DMS114 treated with DMSO at 0.1 percent for 48 hours (cell line): ENCODE results near the gene PLAGL2.

Experiments used
- DNase-seq: peaks from one replicate; lab custom pipeline; 2025; ENCODE audit not compliant: unreplicated experiment; lab: John Stamatoyannopoulos, UW

PLAGL2 gene

DNA sequence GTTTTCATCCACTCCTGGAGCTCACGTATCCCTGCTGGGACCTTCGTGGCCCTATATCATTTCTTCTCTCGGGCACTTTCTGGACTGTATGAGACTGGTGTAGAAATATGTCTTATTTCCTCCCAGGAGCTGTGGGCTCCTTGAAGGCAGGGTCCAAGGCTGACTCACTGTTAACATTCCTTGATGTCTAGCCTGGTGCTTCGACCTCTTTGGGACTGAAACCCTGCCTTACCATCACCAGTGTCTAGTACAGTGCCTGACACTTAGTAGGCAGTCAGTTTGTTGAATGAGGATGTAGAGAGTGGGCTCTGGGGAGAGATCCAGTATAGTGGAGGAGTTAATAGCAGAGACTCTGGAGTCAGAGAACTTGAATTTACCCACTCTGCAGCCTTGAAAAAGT is 23.7 kb upstream of the PLAGL2 start:
- DNase-seq: no peak

GRCh38 chr20:32230707-32231106 is 23.2 kb upstream of the PLAGL2 start:
- DNase-seq: no peak

GRCh38 chr20:32229251-32229747 is 21.8 kb upstream of the PLAGL2 start:
- DNase-seq: no peak

GRCh38 chr20:32227744-32228688 is 20.5 kb upstream of the PLAGL2 start:
- DNase-seq: no peak

GRCh38 chr20:32227306-32227705 is 19.8 kb upstream of the PLAGL2 start:
- no peak for DNase-seq

GRCh38 chr20:32226391-32226790 is 18.8 kb upstream of the PLAGL2 start:
- no peak for DNase-seq

DNA sequence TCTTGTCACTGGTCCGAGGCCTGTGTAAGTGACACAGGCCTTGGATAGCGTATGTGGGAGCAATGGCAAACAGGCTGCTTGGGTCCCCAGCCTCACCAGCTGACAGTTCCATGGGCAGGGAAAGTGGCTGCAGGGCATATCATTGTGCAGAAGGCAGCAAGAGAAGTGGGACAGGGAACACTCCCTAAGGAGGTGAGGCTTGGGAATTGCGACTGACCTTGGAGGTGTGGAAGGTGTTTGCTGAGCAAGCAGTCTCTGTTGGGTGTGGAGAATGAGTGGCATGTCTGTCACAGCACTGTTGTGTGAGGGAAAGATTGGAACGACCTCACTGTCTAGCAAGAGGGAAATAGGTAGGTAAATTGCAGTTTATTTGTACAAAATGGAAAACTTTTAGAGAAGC is 16.9 kb upstream of the PLAGL2 start:
- DNase-seq: no peak

DNA sequence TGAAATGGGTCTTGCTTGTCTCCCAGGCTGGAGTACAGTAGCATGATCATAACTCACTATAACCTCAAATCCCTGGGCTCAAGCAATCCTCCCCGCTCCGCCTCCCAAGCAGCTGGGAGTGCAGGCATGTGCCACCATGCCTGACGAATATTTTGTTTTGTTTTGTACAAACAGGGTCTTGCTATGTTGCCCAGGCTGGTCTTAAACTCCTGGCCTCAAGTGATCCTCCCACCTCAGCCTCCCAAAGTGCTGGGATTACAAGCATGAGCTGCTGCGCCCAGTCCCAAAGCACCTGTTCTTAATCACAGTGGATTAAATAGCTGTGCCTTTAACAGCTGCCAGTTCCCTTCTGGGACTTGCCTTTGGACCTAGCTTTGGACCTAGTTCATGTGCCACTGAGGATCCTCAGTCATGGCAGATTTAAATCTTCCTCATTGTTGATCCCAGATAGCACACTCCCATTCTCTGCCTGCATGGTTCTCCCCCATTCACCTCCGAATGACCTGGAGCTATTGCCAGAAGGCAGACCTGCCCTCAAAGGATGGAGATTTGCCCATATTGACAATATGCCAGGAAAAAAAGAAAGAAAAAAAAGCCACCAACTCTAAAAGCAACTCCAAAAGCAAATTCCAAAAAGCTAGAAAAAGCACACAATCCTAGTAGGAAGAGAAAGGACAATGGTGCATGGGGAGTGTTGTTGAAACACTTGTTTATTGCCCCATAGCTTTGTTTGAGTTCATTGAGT is 10.8 kb upstream of the PLAGL2 start:
- no peak for DNase-seq

DNA sequence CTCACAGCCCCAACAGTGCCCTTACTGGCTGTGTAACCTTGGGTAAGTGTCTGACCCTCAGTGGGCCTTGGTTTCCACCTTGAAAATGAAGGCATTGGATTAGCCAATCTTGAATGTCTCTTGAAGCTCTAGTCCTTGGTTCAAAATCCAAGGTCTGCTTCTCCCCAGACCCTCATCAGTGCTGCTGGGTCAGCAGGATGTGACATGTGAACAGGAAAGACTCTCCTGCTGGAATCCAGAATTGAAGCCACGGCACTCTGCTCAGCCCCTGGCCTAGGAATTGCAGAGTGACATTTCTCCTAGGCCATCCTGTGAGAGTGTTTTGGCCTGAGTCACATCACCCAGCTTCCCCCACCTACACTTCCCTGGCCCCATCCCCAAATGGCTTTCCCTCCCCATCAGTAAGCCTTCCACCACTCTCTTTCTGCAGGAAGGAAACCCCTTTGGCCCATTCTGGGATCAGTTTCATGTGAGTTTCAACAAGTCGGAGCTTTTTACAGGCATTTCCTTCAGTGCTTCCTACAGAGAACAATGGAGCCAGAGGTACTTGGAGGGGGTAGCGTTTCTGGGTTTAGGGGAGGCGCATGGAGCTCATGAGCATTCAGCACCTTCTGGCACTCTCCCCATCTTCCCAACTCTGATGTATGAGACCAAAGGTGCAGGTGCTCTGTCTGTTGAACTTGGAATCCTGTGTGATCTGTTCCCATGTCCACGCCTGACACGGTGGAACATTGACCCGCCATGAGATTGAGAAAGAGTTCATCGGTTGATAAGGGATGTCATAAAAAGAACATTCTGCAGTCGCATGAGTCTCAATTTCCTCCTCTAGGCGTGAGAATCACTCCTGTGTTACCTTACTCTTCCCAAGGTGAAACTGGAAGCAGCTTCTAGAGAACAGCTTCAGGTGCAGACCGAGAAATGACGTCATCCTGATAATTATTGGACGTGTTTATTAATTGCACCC is 8.9 kb upstream of the PLAGL2 start:
- DNase-seq: no peak

DNA sequence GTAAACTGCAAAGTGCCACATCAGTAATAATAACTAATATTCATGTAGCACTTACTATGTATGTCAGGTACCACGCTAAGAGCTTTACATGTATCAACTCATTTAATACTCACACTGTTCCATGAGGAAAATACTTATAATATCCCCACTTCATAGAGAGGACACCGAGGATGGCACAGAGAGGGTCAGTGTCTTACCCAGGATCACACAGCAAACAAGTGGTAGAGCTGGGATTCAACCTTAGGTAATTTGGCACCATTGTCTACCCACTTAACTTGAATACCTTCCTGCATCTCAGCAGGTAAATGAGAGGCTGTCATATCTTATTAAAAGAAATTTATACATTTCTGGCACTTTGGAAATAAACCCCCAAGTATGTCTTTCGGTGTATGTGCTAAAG is 8.2 kb upstream of the PLAGL2 start:
- DNase-seq: no peak

DNA sequence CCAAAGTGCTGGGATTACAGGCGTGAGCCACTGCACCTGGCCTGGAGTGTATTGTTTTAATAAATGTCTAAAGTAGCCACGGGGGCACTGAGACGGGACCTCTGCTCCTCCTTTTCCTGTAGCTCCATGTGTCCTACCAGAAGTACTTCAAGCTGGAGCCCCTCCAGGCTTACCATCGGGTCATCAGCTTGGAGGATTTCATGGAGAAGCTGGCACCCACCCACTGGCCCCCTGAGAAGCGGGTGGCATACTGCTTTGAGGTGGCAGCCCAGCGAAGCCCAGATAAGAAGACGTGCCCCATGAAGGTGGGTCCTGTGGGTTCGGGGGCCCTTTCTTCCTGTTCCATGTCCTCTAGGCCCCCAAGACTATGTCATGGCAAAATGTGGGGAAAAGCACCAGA is 7.6 kb upstream of the PLAGL2 start:
- no peak for DNase-seq

DNA sequence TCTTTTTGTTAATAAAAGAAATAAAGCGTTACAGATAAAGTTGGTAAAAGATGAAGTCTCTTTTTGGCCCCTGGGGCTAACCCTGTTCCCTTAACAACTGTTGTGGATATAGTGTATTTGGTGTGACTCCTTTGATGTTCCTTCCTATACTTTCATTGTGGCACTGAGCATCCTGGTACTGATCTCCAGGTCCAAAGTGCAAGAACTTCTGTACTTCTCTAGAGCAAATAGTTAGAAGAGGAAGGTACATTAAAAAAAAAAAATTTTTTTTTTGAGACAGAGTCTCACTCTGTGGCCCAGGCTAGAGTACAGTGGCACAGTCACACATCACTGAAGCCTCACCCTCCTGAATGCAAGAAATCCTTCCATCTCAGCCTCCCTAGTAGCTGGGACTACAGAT is 6.3 kb upstream of the PLAGL2 start:
- DNase-seq: no peak

- DNase-seq: no peak
Observed at GRCh38 chr20:32209850-32210605, 2.5 kb upstream of the PLAGL2 start.

DNA sequence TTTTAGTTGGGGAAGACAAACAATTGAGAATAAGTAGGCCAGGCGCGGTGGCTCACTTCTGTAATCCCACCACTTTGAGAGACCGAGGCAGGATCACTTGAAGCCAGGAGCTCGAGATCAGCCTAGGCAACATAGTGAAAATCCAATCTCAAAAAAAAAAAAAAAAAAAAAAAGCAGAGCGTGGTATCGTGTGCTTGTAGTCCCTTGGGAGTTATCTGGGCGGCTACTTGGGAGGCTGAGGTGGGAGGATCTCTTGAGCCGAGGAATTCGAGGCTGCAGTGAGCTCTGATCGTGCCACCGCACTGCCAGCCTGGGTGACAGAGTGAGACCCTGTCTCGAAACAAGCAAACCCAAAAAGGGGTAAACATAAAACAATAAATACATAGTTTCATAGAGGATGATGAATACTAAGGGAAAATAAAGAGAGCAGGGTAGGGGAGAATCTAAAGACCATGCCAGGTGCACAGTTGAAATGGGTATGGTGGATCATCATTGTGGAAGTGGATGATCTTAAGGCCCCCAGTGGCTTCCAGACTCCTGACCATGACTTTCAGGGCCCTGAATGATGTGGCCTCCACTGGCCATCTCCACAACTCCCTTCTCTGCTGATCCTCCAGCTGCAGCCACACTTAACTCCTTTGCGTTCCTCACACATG is 1.1 kb upstream of the PLAGL2 start:
- no peak for DNase-seq

DNA sequence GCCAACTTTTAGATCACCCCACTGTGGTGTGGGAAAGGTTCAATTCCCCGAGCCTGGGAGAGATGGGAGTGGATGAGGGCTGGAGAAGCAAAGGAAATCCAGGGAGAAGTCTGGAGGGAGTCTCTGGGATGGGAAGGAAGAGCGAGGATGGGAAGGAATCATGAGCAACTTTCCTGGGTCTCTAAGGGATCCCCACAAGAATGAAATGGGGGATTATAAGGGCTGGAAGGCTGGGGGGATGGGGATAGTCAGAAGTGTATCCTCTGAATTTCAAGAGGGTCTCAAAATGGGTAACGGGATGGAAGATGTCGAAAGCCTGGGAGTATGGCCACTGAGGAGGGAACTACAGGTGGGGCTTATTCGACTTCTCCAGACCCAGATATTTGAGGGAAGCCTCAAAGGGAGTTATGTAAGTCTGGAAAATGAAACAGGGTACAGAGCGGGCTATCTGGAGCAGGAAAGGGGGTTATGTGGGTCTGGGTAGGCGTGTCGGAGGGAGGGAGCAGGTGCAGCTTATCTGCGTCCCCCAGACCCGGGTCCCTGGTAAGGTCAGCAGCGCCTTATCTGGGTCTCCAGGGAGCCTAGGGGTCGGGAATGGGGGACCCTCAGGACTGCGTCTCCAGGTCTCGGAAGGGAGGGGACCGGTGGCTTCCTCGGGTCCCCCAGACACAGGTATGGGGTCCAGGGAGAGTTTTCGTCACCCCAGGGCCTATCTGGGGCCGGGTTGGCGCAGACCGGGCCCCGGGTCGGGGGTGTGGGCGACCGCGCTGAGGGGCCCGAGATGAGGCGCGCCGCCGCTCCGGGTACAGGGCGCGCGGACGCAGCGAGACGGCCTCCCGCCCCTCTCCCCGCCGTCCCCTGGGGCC is 550 bp downstream of the PLAGL2 start:
- no peak for DNase-seq

- DNase-seq: no peak
Observed at GRCh38 chr20:32205843-32206759, 1.4 kb downstream of the PLAGL2 start.

- no peak for DNase-seq
Observed at GRCh38 chr20:32205110-32205842, 2.3 kb downstream of the PLAGL2 start.
